ENCODE results near the gene SLC22A2.
"Not testable (repeated sequence)": the region's sequence is repeated elsewhere in the genome, so short reads cannot be mapped to it uniquely, and the experiment has no call there.

SLC22A2 gene

GRCh38 chr6:160258346-160259142, at the start of gene SLC22A2:
Gene SLC22A2, minus strand, starts transcription at chr6:160258821. Its CDS starts 64 bp downstream, at chr6:160258757.
- no peak for DNase-seq (ENCODE audit: low read depth in 2 of 2)

- DNase-seq (ENCODE audit: low read depth in 2 of 2), result no peak
Observed at GRCh38 chr6:160305926-160306713, 47.5 kb upstream of the SLC22A2 start.

DNA sequence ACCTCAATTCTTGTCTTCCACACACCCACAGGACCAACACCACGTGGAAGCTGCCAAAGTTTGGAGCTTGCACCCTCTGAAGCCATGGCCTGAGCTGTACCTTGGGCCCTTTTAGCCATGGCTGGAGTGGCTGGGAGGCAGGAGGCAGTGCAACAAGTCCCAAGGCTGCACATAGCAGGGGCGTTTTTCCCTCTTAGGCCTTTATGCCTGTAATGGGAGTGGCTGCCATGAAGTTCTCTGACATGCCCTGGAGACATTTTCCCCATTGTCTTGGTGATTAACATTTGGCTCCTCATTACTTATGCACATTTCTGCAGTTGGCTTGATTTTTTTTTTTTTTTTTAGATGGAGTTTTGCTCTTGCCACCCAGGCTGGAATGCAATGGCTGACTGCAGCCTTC, 45.2 kb upstream of the SLC22A2 start:
- DNase-seq (ENCODE audit: low read depth in 2 of 2), result no peak

DNA sequence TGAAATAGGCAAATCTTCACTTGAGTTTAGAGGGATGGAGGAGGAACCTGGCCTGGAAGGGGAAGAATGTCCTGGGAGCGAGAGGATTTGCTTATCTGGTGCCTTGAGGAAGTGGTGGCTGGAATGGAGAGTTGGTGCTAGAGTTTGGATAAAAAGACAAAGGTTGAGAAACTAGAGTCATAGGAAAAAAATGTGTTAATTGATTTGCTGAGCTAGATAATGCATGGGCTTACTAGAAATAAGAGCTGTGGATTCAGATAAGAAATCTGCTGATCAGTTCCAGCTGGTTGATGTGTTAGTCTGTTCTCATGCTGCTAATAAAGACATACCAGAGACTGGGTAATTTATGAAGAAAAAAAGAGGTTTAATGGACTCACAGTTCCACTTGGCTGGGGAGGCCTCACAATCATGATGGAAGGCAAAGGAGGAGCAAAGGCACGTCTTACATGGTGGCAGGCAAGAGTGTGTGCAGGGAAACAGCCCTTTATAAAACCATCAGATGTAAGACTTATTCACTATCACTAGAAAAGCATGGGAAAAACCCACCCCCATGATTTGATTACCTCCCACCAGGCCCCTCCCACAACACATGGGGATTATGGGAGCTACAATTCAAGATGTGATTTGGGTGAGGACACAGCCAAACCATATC, 43.9 kb upstream of the SLC22A2 start:
- DNase-seq (ENCODE audit: low read depth in 2 of 2), result not testable (repeated sequence)

GRCh38 chr6:160301339-160301738, 42.7 kb upstream of the SLC22A2 start:
- DNase-seq (ENCODE audit: low read depth in 2 of 2), result no peak

- DNase-seq (ENCODE audit: low read depth in 2 of 2), result no peak
Observed at GRCh38 chr6:160300076-160300695, 41.6 kb upstream of the SLC22A2 start.

GRCh38 chr6:160299559-160299958, 40.9 kb upstream of the SLC22A2 start:
- no peak for DNase-seq (ENCODE audit: low read depth in 2 of 2)

DNA sequence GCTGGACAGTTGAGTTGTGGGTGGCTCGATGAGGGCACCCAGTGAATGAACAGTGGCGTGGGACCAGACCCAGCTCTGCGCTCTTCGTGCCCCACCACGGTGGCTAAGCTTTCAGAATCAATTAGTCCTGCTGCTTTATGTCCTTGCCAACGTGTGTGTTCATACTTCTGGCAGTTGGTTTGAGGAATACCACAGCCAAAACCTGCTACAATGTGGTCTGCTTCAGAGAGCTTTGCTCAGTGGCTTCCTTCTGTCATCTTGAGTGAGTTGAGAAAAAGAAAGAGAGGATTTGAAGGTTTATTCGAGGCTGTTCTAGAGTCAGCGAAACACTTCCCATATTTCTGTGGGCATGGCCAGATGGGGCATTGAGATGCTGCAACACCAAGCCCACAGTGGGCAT, 39.5 kb upstream of the SLC22A2 start:
- DNase-seq (ENCODE audit: low read depth in 2 of 2), result no peak

GRCh38 chr6:160297310-160297709, 38.7 kb upstream of the SLC22A2 start:
- no peak for DNase-seq (ENCODE audit: low read depth in 2 of 2)

DNA sequence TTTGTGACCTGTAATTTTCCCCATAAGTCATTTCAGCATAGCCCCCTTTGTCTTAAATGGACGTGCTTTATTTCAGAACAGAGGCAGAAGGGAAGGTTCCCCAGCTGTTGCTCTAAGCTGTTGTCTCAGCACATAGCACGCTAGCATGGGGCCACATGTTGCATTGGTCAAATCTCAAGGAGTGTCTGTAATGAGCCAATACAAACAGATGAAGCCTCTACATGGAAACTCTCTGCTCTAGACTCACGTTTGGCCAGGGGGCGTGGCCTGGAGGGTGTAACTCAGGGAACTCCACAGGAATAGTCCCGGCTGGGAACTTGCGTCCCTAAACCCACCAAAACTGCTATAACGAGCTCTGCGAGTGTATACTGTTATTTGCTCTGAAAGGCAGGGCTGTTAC, 35.2 kb upstream of the SLC22A2 start:
- DNase-seq (ENCODE audit: low read depth in 2 of 2), result no peak

DNA sequence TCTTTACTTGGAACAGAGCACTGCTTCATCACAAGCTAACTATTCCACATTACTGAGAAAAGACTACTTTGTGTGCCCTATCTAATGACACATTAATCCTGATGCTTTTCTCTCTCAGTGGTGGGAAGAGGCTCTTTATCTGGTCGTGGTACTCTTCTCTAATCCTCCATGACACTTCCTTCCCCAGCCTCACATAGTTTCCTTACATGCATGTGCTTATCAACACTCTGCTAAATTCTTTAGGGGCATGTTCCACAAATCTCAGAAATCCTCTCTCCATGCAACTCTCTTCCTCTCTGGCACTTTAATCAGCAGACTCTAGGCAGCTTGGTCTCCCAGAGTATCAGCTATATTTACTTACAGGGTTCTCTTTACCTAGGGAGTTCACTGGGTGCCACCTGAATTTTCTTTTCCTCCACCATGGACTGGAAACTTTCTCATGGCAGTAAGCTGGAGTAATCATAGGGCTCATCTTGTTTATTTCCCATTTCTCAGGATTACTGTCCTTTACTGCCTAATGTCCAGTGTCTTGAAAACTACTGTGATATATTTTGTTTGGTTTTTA, 27.0 kb upstream of the SLC22A2 start:
- no peak for DNase-seq (ENCODE audit: low read depth in 2 of 2)

DNA sequence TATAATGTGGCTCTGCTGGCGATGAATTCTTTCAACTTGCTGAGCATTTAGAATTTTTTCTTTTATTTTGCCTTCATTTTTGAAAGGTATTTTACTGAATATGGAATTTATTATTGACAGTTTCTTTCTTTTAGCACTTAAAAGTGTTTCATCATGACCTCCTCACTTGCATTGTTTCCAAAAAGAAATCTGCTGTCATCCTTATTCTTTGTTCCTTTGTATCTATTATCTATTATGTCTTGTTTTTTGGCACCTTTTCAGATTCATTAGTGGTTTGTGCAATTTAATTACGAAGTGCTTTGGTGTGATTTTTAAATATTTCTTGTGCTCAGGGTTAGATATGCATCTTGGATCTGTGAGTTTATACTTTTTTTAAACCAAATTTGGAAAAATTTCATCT, 26.0 kb upstream of the SLC22A2 start:
- no peak for DNase-seq (ENCODE audit: low read depth in 2 of 2)

GRCh38 chr6:160282444-160282843, 23.8 kb upstream of the SLC22A2 start:
- DNase-seq (ENCODE audit: low read depth in 2 of 2), result no peak

DNA sequence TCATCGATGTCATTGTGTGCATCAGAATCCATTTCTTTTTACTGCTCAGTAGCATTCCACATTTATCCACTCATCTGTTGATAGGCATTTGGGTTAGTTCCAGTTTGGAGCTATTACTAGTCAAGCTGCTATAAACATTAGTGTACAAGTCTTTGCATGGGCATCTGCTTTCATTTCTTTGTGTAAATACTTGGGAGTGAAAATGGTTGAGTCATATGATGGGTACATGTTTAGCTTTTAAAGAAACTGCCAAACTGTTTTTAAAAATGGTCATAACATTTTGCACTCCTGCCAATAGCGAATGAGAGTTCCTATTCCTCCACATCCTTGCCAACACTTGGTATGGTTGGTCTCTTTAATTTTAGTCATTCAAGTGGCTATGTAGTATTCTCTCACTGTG, 21.2 kb upstream of the SLC22A2 start:
- no peak for DNase-seq (ENCODE audit: low read depth in 2 of 2)

GRCh38 chr6:160278786-160279310, 20.2 kb upstream of the SLC22A2 start:
- no peak for DNase-seq (ENCODE audit: low read depth in 2 of 2)

- DNase-seq (ENCODE audit: low read depth in 2 of 2), result no peak
Observed at GRCh38 chr6:160278311-160278710, 19.7 kb upstream of the SLC22A2 start.

DNA sequence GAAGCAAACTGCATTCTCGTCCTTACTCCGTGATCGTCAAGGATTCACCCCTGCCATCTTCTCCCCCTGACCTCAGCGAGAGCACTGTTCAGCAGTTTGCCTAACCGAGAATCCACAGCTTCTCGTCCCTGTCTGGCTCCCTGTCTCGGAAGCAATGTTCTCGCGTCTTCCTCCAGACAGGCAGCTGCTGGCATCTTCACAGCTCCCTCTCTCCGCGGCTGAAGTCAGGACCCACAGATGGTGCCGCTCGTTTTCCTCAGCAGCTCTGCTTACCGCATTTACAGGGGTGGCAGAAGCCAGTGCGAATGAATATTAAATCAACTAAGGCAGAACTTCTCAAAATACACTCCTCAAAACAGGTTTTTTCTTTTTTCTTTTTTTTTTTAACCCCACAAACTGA, 18.9 kb upstream of the SLC22A2 start:
- no peak for DNase-seq (ENCODE audit: low read depth in 2 of 2)

GRCh38 chr6:160277144-160277543, 18.5 kb upstream of the SLC22A2 start:
- DNase-seq (ENCODE audit: low read depth in 2 of 2), result no peak

- DNase-seq (ENCODE audit: low read depth in 2 of 2), result no peak
Observed at GRCh38 chr6:160276126-160276525, 17.5 kb upstream of the SLC22A2 start.

DNA sequence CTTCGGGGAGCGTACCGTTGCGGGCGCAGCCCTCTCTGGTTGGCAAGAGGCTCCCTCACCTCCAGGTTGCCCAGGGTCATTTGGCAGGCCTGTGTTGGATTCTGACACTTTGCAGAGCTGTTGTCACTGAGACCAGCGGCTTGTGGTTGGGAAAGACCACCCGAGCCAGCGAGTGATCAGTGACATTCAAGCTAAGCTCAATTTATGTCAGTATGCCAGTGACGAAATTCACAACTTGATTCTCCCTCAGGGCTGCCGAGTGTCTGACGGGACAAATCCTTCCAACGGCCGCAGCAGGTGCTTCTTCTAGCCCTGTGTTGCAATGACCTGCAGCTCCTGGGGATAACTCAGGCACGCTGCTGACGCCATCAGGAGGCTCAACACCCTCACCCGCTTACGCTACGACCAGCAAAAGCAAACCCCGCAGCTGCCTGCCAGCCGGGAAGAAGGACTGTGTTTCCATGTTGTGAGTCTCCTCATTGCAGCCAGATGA, 16.9 kb upstream of the SLC22A2 start:
- no peak for DNase-seq (ENCODE audit: low read depth in 2 of 2)

DNA sequence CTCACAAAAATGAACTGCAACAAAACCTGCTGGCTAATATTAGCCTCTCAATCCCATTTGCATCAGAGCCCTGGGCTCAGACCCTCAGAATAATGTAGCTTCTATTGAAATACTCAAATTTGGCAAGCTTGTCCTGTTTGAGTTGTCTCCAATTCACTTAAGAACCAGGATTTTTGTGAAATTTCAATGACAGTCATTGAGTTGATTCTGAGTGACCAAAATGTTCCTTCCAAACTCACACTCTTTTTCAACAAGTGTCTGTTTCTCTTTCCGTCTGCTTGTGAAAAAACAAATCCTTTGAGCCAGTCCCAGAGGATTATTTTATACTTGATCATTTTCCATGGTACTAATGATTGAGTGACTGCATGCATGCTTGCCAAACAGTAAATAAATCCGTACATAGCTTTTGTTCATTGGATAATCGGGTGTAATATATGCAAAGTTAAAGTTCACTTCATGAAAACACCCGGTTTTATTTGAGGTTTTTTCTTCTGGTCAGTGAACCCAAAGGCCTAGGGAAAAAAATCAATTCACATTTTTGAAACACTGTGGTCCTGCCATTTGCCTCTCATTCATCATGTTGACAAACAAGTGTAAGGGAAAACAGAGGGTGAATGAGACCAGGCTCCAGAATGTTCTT, 16.4 kb upstream of the SLC22A2 start:
- DNase-seq (ENCODE audit: low read depth in 2 of 2), result no peak
